H9 (cell line): ENCODE data around the gene MSL1. TPM values are rescaled to one million over a fixed set of nuclear protein-coding genes. Genes with fewer than 3 reads are reported as not detected.

Source experiments
- DNase-seq: peaks from one replicate; pipeline ENCODE4 v3.0.0-alpha.2; 2017
- H2AFZ ChIP-seq: one replicate; pipeline ENCODE4 v1.6.1; 2013; ENCODE audit warnings: mild to moderate bottlenecking, low read length, control low read depth, moderate library complexity
- H2AK5ac ChIP-seq: 2 replicates; pipeline ENCODE4 v1.6.1; 2013; ENCODE audit warnings: low read length, control low read depth, mixed read lengths; ENCODE audit not compliant: insufficient read length
- H2BK120ac ChIP-seq: one replicate; pipeline ENCODE4 v1.6.1; 2013; ENCODE audit warnings: low read depth, mild to moderate bottlenecking, low read length, control low read depth, inconsistent platforms; ENCODE audit not compliant: poor library complexity, severe bottlenecking
- H2BK12ac ChIP-seq: 2 replicates; pipeline ENCODE4 v1.6.1; 2013; ENCODE audit warnings: low read length, control low read depth, mixed read lengths, low read depth; ENCODE audit not compliant: insufficient read length
- H2BK15ac ChIP-seq: 2 replicates; pipeline ENCODE4 v1.6.1; 2013; ENCODE audit warnings: low read depth, low read length, control low read depth
- H2BK20ac ChIP-seq: one replicate; pipeline ENCODE4 v1.6.1; 2013; ENCODE audit warnings: low read depth, mild to moderate bottlenecking, low read length, control low read depth, inconsistent platforms; ENCODE audit not compliant: poor library complexity, severe bottlenecking
- H2BK5ac ChIP-seq: 2 replicates; pipeline ENCODE4 v1.6.1; 2013; ENCODE audit warnings: low read length, control low read depth, mixed read lengths; ENCODE audit not compliant: insufficient read length
- H3K14ac ChIP-seq: 2 replicates; pipeline ENCODE4 v1.6.1; 2013; ENCODE audit warnings: low read length, control low read depth; ENCODE audit not compliant: insufficient read depth
- H3K18ac ChIP-seq: 2 replicates; pipeline ENCODE4 v1.6.1; 2013; ENCODE audit warnings: low read depth, mild to moderate bottlenecking, mixed read lengths, low read length, control low read depth; ENCODE audit not compliant: insufficient read length
- H3K23ac ChIP-seq: 2 replicates; pipeline ENCODE4 v1.6.1; 2013; ENCODE audit warnings: low read length, control low read depth, mixed read lengths, low read depth; ENCODE audit not compliant: insufficient read length
- H3K23me2 ChIP-seq: 2 replicates; pipeline ENCODE4 v1.6.1; 2013; ENCODE audit warnings: low read depth, mild to moderate bottlenecking, mixed read lengths, low read length, control low read depth; ENCODE audit not compliant: insufficient read length, poor library complexity, severe bottlenecking
- H3K27ac ChIP-seq: 2 replicates; pipeline ENCODE4 v1.5.1; 2013; ENCODE audit warnings: low read length, control low read depth, mixed read lengths, low read depth; ENCODE audit not compliant: insufficient read length
- H3K27me3 ChIP-seq: 2 replicates; pipeline ENCODE4 v1.6.1; 2013; ENCODE audit warnings: low read length, control low read depth, inconsistent platforms; ENCODE audit not compliant: insufficient read depth
- H3K4ac ChIP-seq: 2 replicates; pipeline ENCODE4 v1.6.1; 2013; ENCODE audit warnings: low read depth, mild to moderate bottlenecking, control low read depth, inconsistent platforms, low read length, moderate library complexity
- H3K4me1 ChIP-seq: 2 replicates; pipeline ENCODE4 v1.6.1; 2013; ENCODE audit warnings: low read length, control low read depth, inconsistent platforms; ENCODE audit not compliant: insufficient read depth
- H3K4me2 ChIP-seq: 2 replicates; pipeline ENCODE4 v1.6.1; 2013; ENCODE audit warnings: low read length, control low read depth, mixed read lengths; ENCODE audit not compliant: insufficient read length, insufficient read depth
- H3K56ac ChIP-seq: 2 replicates; pipeline ENCODE4 v1.6.1; 2013; ENCODE audit warnings: low read depth, mild to moderate bottlenecking, mixed read lengths, low read length, control low read depth; ENCODE audit not compliant: insufficient read length
- H3K79me1 ChIP-seq: 2 replicates; pipeline ENCODE4 v1.6.1; 2013; ENCODE audit warnings: low read depth, mild to moderate bottlenecking, moderate library complexity, low read length, control low read depth, inconsistent platforms; ENCODE audit not compliant: insufficient read depth, poor library complexity, severe bottlenecking
- H3K79me2 ChIP-seq: 2 replicates; pipeline ENCODE4 v1.6.1; 2013; ENCODE audit warnings: low read length, control low read depth, inconsistent platforms; ENCODE audit not compliant: insufficient read depth
- H3K9ac ChIP-seq: 2 replicates; pipeline ENCODE4 v1.6.1; 2013; ENCODE audit warnings: low read length, control low read depth, mixed read lengths; ENCODE audit not compliant: insufficient read length; ENCODE audit errors: extremely low read depth
- H3K9me3 ChIP-seq: one replicate; pipeline ENCODE4 v1.6.1; 2013; ENCODE audit warnings: low read depth, low read length, inconsistent platforms; ENCODE audit not compliant: control insufficient read depth
- H3T11ph ChIP-seq: one replicate; pipeline ENCODE4 v1.6.1; 2013; ENCODE audit warnings: mild to moderate bottlenecking, low read length, control low read depth, inconsistent platforms
- H4K20me1 ChIP-seq: one replicate; pipeline ENCODE4 v1.6.1; 2013; ENCODE audit not compliant: control insufficient read depth, insufficient read length, insufficient read depth
- H4K5ac ChIP-seq: 2 replicates; pipeline ENCODE4 v1.6.1; 2013; ENCODE audit warnings: low read depth, mild to moderate bottlenecking, mixed read lengths, low read length, control low read depth; ENCODE audit not compliant: insufficient read length
- H4K8ac ChIP-seq: replicated peaks from 2 replicates; pipeline ENCODE4 v1.6.1; 2013; ENCODE audit warnings: low read length, control low read depth, mixed read lengths, low read depth; ENCODE audit not compliant: insufficient read length
- H4K91ac ChIP-seq: 2 replicates; pipeline ENCODE4 v1.6.1; 2013; ENCODE audit warnings: low read depth, mild to moderate bottlenecking, moderate library complexity, mixed read lengths, low read length, control low read depth; ENCODE audit not compliant: insufficient read length
- H3K27ac Mint-ChIP-seq, 3 experiments: 2 replicates in 2 of 3; 3 replicates in 1 of 3; pipeline ENCODE4 v1.8.0; 2020 to 2021; ENCODE audit warnings: mixed read lengths in 3 of 3, mild to moderate bottlenecking in 1 of 3, moderate library complexity in 1 of 3
- H3K27me3 Mint-ChIP-seq: 2 replicates; pipeline ENCODE4 v1.8.0; 2021; ENCODE audit warnings: low read depth, mild to moderate bottlenecking, moderate library complexity, mixed read lengths
- H3K36me3 Mint-ChIP-seq, 3 experiments: 2 replicates in 2 of 3; 3 replicates in 1 of 3; pipeline ENCODE4 v1.8.0; 2020 to 2021; ENCODE audit warnings: low read depth in 3 of 3, mixed read lengths in 3 of 3; ENCODE audit not compliant: insufficient read depth in 1 of 3
- H3K4me1 Mint-ChIP-seq, 2 experiments: 2 replicates each; pipeline ENCODE4 v1.8.0; 2020; ENCODE audit warnings: mixed read lengths in 2 of 2
- H3K4me3 Mint-ChIP-seq, 2 experiments: 2 replicates in 1 of 2; 3 replicates in 1 of 2; pipeline ENCODE4 v1.8.0; 2020 to 2021; ENCODE audit warnings: mild to moderate bottlenecking in 2 of 2, mixed read lengths in 2 of 2, moderate library complexity in 1 of 2
- H3K9me3 Mint-ChIP-seq, 2 experiments: 2 replicates in 1 of 2; 3 replicates in 1 of 2; pipeline ENCODE4 v1.8.0; 2020; ENCODE audit warnings: mild to moderate bottlenecking in 2 of 2, mixed read lengths in 2 of 2, moderate library complexity in 1 of 2
- WGBS: extraction: QIAGEN DNeasy Blood & Tissue Kit; methylation state at CpG from one replicate; pipeline ENCODE4 v1.1.7; 2013; ENCODE audit warnings: missing lambda C conversion rate, low lambda C conversion rate, mixed read lengths; ENCODE audit not compliant: insufficient read length; ENCODE audit errors: extremely low coverage; 5-methylcytosine and 5-hydroxymethylcytosine counted together
- total RNA-seq: library from RNA; stranded (reverse); gene quantifications from 2 replicates; pipeline ENCODE4 v1.2.1, GENCODE V29; 2021
- TF ChIP-seq, protein P1 (sequence below): fragments of 200-600 bp; sonication (generic); conservative IDR thresholded peaks from 3 replicates; pipeline ENCODE4 v1.8.0; 2021; ENCODE audit warnings: antibody characterized with exemption, mild to moderate bottlenecking

MSL1 gene
- total RNA-seq, 1 experiment from 2014 or later: 105 TPM

DNA sequence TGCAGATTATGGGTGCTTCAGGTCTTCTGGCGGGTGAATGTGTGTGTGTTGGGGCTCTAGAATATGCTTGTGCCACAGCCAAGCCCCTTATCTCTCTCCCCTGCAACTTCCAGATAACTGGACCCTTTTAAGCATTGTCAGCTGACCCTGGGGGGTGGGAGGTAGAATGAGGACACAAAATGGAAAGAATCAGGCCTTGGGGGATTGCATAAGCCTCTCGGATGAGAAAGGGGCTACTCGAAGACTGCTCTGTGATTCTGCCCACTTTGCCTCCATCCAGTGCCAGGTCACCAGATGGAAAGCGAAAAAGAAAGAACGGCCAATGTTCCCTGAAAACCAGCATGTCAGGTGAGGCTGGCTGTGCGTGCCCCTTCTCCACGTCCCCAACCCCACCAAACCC is 45.2 kb upstream of the MSL1 start:
- no peak overlapping the region for H3K27ac ChIP-seq
- Mint-ChIP-seq H3K27me3 (no peaks in the 10 kb centered on the region; the same call in 1 of the 2 replicates), H3K27ac (no peak overlapping the region; a peak in 1 of 7 replicates), H3K36me3 (peaks cover 0 to 7% (median 4%) of the 10 kb centered on the region in 3 experiments; a peak in 2 of 7 replicates), H3K4me1 (peaks cover 26 to 41% of the 10 kb centered on the region in 2 experiments), H3K4me3 (no peak overlapping the region), H3K9me3 (no peaks in the 10 kb centered on the region)
- no peak overlapping the region for H4K8ac ChIP-seq
- H2BK20ac ChIP-seq: no peak overlapping the region
- H4K5ac ChIP-seq: no peak overlapping the region
- no peaks in the 10 kb centered on the region for H3K23me2 ChIP-seq
- H3K4ac ChIP-seq: no peak overlapping the region
- no CpG with 5 or more reads among the region's 7 CpGs for WGBS
- H4K20me1 ChIP-seq: no peaks in the 10 kb centered on the region
- H3T11ph ChIP-seq: no peak overlapping the region
- no peaks in the 10 kb centered on the region for H3K79me1 ChIP-seq
- no peak overlapping the region for H2BK12ac ChIP-seq
- no peak overlapping the region for H3K18ac ChIP-seq
- no peak overlapping the region for H3K4me2 ChIP-seq
- TF ChIP-seq, protein P1, sequence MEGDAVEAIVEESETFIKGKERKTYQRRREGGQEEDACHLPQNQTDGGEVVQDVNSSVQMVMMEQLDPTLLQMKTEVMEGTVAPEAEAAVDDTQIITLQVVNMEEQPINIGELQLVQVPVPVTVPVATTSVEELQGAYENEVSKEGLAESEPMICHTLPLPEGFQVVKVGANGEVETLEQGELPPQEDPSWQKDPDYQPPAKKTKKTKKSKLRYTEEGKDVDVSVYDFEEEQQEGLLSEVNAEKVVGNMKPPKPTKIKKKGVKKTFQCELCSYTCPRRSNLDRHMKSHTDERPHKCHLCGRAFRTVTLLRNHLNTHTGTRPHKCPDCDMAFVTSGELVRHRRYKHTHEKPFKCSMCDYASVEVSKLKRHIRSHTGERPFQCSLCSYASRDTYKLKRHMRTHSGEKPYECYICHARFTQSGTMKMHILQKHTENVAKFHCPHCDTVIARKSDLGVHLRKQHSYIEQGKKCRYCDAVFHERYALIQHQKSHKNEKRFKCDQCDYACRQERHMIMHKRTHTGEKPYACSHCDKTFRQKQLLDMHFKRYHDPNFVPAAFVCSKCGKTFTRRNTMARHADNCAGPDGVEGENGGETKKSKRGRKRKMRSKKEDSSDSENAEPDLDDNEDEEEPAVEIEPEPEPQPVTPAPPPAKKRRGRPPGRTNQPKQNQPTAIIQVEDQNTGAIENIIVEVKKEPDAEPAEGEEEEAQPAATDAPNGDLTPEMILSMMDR: no peak
- H3K14ac ChIP-seq: no peak overlapping the region
- H3K79me2 ChIP-seq: no peaks in the 10 kb centered on the region
- H3K9ac ChIP-seq: no peak overlapping the region
- no peak overlapping the region for H2AFZ ChIP-seq
- no peak overlapping the region for H2AK5ac ChIP-seq
- H3K56ac ChIP-seq: no peak overlapping the region
- H2BK15ac ChIP-seq: no peak overlapping the region
- no peak for DNase-seq
- peaks cover 2% of the 10 kb centered on the region; the same call in 1 of the 2 replicates for H3K4me1 ChIP-seq
- no peak overlapping the region for H2BK120ac ChIP-seq
- no peak overlapping the region for H4K91ac ChIP-seq
- H3K27me3 ChIP-seq: no peaks in the 10 kb centered on the region
- H3K9me3 ChIP-seq: no peaks in the 10 kb centered on the region
- no peak overlapping the region for H3K23ac ChIP-seq
- no peak overlapping the region for H2BK5ac ChIP-seq
